Measurements from ENCODE around the gene ZMYM4. TPM values are rescaled to one million over a fixed set of nuclear protein-coding genes. Genes with fewer than 3 reads are reported as not detected.

ZMYM4 gene
- total RNA-seq, 2 donors from 2014 or later: 20.2 to 21.1 TPM

DNA sequence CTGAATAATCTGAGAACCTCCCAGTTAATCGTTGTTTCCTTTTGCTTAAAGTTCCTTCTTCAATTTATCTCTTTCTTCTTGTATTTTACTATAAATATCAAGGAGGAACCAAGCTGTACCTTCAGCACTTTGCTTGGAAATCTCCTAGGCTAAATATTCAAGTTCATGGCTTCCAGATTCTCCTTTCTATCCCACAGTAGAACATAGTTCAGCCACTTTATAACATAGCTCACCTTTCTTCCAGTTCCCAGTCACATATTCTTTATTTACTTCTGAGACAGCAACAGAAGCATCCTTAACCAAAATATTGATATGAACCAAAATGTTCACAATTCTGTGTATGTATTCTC is 11.0 kb downstream of the ZMYM4 start:
- no peak overlapping the region for H3K4me3 ChIP-seq
- no peak overlapping the region for H3K27ac ChIP-seq
- no peaks in the 10 kb centered on the region for H3K27me3 ChIP-seq
- H3K4me1 ChIP-seq: peaks cover 0 to 9% of the 10 kb centered on the region in 2 donors
- DNase-seq (ENCODE audit: low spot score): no peak
- H3K36me3 ChIP-seq: peaks cover 17% of the 10 kb centered on the region
- TF ChIP-seq CTCF (IDR thresholded peaks at IDR 0.05): no peak
- peaks cover 0 to 12% of the 10 kb centered on the region in 2 donors for H3K9me3 ChIP-seq

DNA sequence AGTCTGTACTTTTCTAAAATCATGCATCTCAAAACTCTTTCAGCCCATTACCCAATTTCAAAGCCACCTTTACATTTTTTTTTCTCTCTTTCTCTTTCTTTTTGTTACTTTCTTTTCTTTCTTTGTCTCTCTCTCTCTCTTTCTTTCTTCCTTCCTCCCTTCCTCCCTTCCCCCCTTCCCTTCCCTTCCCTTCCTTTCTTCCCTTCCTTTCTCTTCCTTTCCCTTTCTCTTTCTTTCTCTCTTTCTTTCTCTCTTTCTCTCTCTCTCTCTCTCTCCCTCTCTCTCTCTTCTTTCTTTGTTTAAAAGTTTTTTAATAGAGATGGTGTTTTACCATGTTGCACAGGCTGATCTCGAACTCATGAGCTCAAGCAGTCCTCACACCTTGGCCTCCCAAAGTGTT is 11.5 kb downstream of the ZMYM4 start:
- TF ChIP-seq CTCF (IDR thresholded peaks at IDR 0.05): no peak
- no peak overlapping the region for H3K27ac ChIP-seq
- peaks cover 0 to 13% of the 10 kb centered on the region in 2 donors for H3K9me3 ChIP-seq
- H3K36me3 ChIP-seq: peaks cover 21% of the 10 kb centered on the region
- H3K27me3 ChIP-seq: no peaks in the 10 kb centered on the region
- H3K4me3 ChIP-seq: no peak overlapping the region
- DNase-seq (ENCODE audit: low spot score): no peak
- H3K4me1 ChIP-seq: peaks cover 0 to 9% of the 10 kb centered on the region in 2 donors

GRCh38 chr1:35281565-35281964 is 13.1 kb downstream of the ZMYM4 start:
- no peak for TF ChIP-seq CTCF (IDR thresholded peaks at IDR 0.05)
- no peak for DNase-seq (ENCODE audit: low spot score)

GRCh38 chr1:35282172-35282571 is 13.7 kb downstream of the ZMYM4 start:
- no peak for TF ChIP-seq CTCF (IDR thresholded peaks at IDR 0.05)
- H3K4me1 ChIP-seq: peaks cover 0 to 2% of the 10 kb centered on the region in 2 donors
- DNase-seq (ENCODE audit: low spot score): no peak
- no peak overlapping the region for H3K27ac ChIP-seq
- peaks cover 0 to 13% of the 10 kb centered on the region in 2 donors for H3K9me3 ChIP-seq
- peaks cover 21% of the 10 kb centered on the region for H3K36me3 ChIP-seq
- no peaks in the 10 kb centered on the region for H3K27me3 ChIP-seq
- H3K4me3 ChIP-seq: no peak overlapping the region

More at GRCh38 chr1:35281565-35281964, 13.1 kb downstream of the ZMYM4 start:
- H3K9me3 ChIP-seq: peaks cover 0 to 13% of the 10 kb centered on the region in 2 donors
- H3K27ac ChIP-seq: no peak overlapping the region
- no peak overlapping the region for H3K4me3 ChIP-seq
- H3K27me3 ChIP-seq: no peaks in the 10 kb centered on the region
- H3K4me1 ChIP-seq: peaks cover 0 to 6% of the 10 kb centered on the region in 2 donors
- H3K36me3 ChIP-seq: peaks cover 21% of the 10 kb centered on the region

- no peak for TF ChIP-seq CTCF (IDR thresholded peaks at IDR 0.05)
- H3K27me3 ChIP-seq: no peaks in the 10 kb centered on the region
These were observed 16.3 kb downstream of the ZMYM4 start for GRCh38 chr1:35284852-35285251.

More at GRCh38 chr1:35284852-35285251, 16.3 kb downstream of the ZMYM4 start:
- H3K4me3 ChIP-seq: no peak overlapping the region
- peaks cover 14% of the 10 kb centered on the region for H3K36me3 ChIP-seq
- H3K9me3 ChIP-seq: peaks cover 0 to 10% of the 10 kb centered on the region in 2 donors
- no peak overlapping the region for H3K27ac ChIP-seq
- peaks cover 0 to 26% of the 10 kb centered on the region in 2 donors for H3K4me1 ChIP-seq
- no peak for DNase-seq (ENCODE audit: low spot score)

Data from right atrium auricular region (tissue), 2 donors.